Measurements from ENCODE around the gene ZBTB14.
A peak's percentile ranks its signal among the peaks of the same experiment; 100 is the strongest.

The ZBTB14 gene

GRCh38 chr18:5287854-5288253 is 7.7 kb downstream of the ZBTB14 start:
- no peak for DNase-seq

GRCh38 chr18:5286525-5286924 is 9.0 kb downstream of the ZBTB14 start:
- DNase-seq = no peak

- peak; percentile 79 for DNase-seq
Measured at GRCh38 chr18:5285326-5285725, 10.2 kb downstream of the ZBTB14 start.

- DNase-seq = no peak
Measured at GRCh38 chr18:5284808-5285207, 10.7 kb downstream of the ZBTB14 start.

GRCh38 chr18:5282770-5283169 is 12.8 kb downstream of the ZBTB14 start:
- DNase-seq = no peak

- no peak for DNase-seq
Measured at GRCh38 chr18:5276947-5277346, 18.6 kb downstream of the ZBTB14 start.

GRCh38 chr18:5275872-5276271 is 19.7 kb downstream of the ZBTB14 start:
- no peak for DNase-seq

GRCh38 chr18:5268874-5269273 is 26.7 kb downstream of the ZBTB14 start:
- no peak for DNase-seq

- no peak for DNase-seq
Measured at GRCh38 chr18:5266721-5267120, 28.8 kb downstream of the ZBTB14 start.

- DNase-seq = no peak
Measured at GRCh38 chr18:5253910-5254309, 41.6 kb downstream of the ZBTB14 start.

- DNase-seq = no peak
Measured at GRCh38 chr18:5251117-5251516, 44.4 kb downstream of the ZBTB14 start.

GRCh38 chr18:5250603-5251002 is 44.9 kb downstream of the ZBTB14 start:
- no peak for DNase-seq

GRCh38 chr18:5244941-5245340 is 50.6 kb downstream of the ZBTB14 start:
- no peak for DNase-seq

- no peak for DNase-seq
Measured at GRCh38 chr18:5239447-5239846, 56.1 kb downstream of the ZBTB14 start.
